K562 (cell line): Measurements from ENCODE around the gene SLC25A45. TPM values are rescaled to one million over a fixed set of nuclear protein-coding genes. Genes with fewer than 3 reads are reported as not detected.
A peak's percentile ranks its signal among the peaks of the same experiment; 100 is the strongest.

Experiments used
- BHLHE40 ChIP-seq: IDR thresholded peaks from 2 replicates; pipeline ENCODE4 v1.6.1; 2011; ENCODE audit warnings: low read length, improper control_type of control experiment
- DDX20 ChIP-seq: fragments of 450-650 bp; IDR thresholded peaks from 2 replicates; pipeline ENCODE4 v1.6.1; 2016; ENCODE audit warnings: missing genetic modification characterization, low read depth, mild to moderate bottlenecking, missing compliant biosample characterization, moderate library complexity
- MAFF ChIP-seq: IDR thresholded peaks from 2 replicates; pipeline ENCODE4 v1.6.1; 2012; ENCODE audit warnings: low read length, improper control_type of control experiment
- PHF8 ChIP-seq: fragments of 200-600 bp; sonication (generic); IDR thresholded peaks from 2 replicates; pipeline ENCODE4 v1.6.1; 2012; ENCODE audit warnings: mixed run types, mild to moderate bottlenecking, inconsistent platforms, low read length, moderate library complexity, borderline replicate concordance
- STAG1 ChIP-seq: sonication (generic); formaldehyde crosslinking; IDR thresholded peaks from 2 replicates; pipeline ENCODE4 v1.5.0; 2020; ENCODE audit warnings: missing genetic modification reagents, borderline replicate concordance
- THRAP3 ChIP-seq: fragments of 450-650 bp; IDR thresholded peaks from 2 replicates; pipeline ENCODE4 v1.6.1; 2016; ENCODE audit warnings: mild to moderate bottlenecking, inconsistent platforms, borderline replicate concordance
- ZFP30 ChIP-seq: fragments of 250-450 bp; sonication (Bioruptor Pico); IDR thresholded peaks from 2 replicates; pipeline ENCODE4 v1.8.0; 2022; ENCODE audit warnings: moderate library complexity, mild to moderate bottlenecking, inconsistent platforms, borderline replicate concordance
- polyA plus RNA-seq, 8 experiments: library from polyadenylated mRNA; depleted of rRNA in 4 of 8; stranded (reverse) in 5 of 8; unstranded in 3 of 8; fragments of >200 nt; fragmentation: Nextera tagmentation in 2 of 8; fragmentation: Illumina TruSeq in 1 of 8; extraction: Ambion mirVana in 2 of 8; extraction: Trizol in 1 of 8; gene quantifications; 2 replicates each; pipeline versions ENCODE4 v1.2.1 to v1.2.3, GENCODE V29; 2011 to 2014; ENCODE audit warnings: inconsistent platforms in 1 of 8, missing spikeins in 1 of 8
- total RNA-seq, 7 experiments: library from RNA; depleted of rRNA in 6 of 7; stranded (reverse); fragments of >200 nt in 6 of 7; fragmentation: Illumina TruSeq in 2 of 7; extraction: Trizol in 2 of 7; gene quantifications; 2 replicates each; pipeline versions ENCODE4 v1.2.1 to v1.2.3, GENCODE V29; 2011 to 2021; ENCODE audit warnings: low replicate concordance in 1 of 7
- TF ChIP-seq, protein P1 (sequence below): fragments of 250-450 bp; sonication (Bioruptor Pico); IDR thresholded peaks from 2 replicates; pipeline ENCODE4 v1.4.0; 2020; ENCODE audit warnings: mild to moderate bottlenecking, moderate library complexity, borderline replicate concordance
- TF ChIP-seq, protein P2 (sequence below): fragments of 450-650 bp; IDR thresholded peaks from 2 replicates; pipeline ENCODE4 v1.6.1; 2017; ENCODE audit warnings: antibody characterized with exemption, mild to moderate bottlenecking
- TF ChIP-seq, protein P3 (sequence below): sonication (generic); formaldehyde crosslinking; IDR thresholded peaks from 2 replicates; pipeline ENCODE4 v1.8.0; 2022; ENCODE audit warnings: mild to moderate bottlenecking, missing genetic modification reagents
- TF ChIP-seq, protein P4 (sequence below): IDR thresholded peaks from 2 replicates; pipeline ENCODE4 v1.6.1; 2014; ENCODE audit warnings: antibody characterized with exemption

SLC25A45 gene
- total and polyA plus RNA-seq, 9 of the 15 experiments (the other 6 are each of a cell fraction or from before 2014, with no cell fraction given): 0.15 to 2.3 (median 0.68) TPM

DNA sequence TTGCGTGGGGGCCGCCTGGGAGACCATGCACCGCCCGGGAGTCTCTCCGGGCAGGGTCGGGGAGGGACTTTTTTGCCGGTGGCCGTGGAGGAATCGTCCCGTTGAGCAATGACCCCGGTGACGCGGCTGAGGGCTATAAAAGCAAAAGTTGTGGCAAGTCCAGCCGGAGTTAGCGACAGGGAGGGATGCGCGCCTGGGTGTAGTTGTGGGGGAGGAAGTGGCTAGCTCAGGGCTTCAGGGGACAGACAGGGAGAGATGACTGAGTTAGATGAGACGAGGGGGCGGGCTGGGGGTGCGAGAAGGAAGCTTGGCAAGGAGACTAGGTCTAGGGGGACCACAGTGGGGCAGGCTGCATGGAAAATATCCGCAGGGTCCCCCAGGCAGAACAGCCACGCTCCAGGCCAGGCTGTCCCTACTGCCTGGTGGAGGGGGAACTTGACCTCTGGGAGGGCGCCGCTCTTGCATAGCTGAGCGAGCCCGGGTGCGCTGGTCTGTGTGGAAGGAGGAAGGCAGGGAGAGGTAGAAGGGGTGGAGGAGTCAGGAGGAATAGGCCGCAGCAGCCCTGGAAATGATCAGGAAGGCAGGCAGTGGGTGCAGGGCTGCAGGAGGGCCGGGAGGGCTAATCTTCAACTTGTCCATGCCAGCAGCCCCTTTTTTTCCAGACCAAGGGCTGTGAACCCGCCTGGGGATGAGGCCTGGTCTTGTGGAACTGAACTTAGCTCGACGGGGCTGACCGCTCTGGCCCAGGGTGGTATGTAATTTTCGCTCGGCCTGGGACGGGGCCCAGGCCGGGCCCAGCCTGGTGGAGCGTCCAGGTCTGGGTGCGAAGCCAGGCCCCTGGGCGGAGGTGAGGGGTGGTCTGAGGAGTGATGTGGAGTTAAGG lies 40.4 kb upstream of the SLC25A45 start, which contains the start of gene NEAT1 (continued):
- TF ChIP-seq, protein P1, sequence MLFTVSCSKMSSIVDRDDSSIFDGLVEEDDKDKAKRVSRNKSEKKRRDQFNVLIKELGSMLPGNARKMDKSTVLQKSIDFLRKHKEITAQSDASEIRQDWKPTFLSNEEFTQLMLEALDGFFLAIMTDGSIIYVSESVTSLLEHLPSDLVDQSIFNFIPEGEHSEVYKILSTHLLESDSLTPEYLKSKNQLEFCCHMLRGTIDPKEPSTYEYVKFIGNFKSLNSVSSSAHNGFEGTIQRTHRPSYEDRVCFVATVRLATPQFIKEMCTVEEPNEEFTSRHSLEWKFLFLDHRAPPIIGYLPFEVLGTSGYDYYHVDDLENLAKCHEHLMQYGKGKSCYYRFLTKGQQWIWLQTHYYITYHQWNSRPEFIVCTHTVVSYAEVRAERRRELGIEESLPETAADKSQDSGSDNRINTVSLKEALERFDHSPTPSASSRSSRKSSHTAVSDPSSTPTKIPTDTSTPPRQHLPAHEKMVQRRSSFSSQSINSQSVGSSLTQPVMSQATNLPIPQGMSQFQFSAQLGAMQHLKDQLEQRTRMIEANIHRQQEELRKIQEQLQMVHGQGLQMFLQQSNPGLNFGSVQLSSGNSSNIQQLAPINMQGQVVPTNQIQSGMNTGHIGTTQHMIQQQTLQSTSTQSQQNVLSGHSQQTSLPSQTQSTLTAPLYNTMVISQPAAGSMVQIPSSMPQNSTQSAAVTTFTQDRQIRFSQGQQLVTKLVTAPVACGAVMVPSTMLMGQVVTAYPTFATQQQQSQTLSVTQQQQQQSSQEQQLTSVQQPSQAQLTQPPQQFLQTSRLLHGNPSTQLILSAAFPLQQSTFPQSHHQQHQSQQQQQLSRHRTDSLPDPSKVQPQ: peak; percentile 4; the same call in 1 of the 2 replicates
- no peak for TF ChIP-seq DDX20 (tag)
- TF ChIP-seq, protein P2, sequence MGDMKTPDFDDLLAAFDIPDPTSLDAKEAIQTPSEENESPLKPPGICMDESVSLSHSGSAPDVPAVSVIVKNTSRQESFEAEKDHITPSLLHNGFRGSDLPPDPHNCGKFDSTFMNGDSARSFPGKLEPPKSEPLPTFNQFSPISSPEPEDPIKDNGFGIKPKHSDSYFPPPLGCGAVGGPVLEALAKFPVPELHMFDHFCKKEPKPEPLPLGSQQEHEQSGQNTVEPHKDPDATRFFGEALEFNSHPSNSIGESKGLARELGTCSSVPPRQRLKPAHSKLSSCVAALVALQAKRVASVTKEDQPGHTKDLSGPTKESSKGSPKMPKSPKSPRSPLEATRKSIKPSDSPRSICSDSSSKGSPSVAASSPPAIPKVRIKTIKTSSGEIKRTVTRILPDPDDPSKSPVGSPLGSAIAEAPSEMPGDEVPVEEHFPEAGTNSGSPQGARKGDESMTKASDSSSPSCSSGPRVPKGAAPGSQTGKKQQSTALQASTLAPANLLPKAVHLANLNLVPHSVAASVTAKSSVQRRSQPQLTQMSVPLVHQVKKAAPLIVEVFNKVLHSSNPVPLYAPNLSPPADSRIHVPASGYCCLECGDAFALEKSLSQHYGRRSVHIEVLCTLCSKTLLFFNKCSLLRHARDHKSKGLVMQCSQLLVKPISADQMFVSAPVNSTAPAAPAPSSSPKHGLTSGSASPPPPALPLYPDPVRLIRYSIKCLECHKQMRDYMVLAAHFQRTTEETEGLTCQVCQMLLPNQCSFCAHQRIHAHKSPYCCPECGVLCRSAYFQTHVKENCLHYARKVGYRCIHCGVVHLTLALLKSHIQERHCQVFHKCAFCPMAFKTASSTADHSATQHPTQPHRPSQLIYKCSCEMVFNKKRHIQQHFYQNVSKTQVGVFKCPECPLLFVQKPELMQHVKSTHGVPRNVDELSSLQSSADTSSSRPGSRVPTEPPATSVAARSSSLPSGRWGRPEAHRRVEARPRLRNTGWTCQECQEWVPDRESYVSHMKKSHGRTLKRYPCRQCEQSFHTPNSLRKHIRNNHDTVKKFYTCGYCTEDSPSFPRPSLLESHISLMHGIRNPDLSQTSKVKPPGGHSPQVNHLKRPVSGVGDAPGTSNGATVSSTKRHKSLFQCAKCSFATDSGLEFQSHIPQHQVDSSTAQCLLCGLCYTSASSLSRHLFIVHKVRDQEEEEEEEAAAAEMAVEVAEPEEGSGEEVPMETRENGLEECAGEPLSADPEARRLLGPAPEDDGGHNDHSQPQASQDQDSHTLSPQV: no peak
- peak; percentile 84 for TF ChIP-seq BHLHE40
- peak; percentile 59; the same call in 1 of the 2 replicates for TF ChIP-seq PHF8
- TF ChIP-seq, protein P3, sequence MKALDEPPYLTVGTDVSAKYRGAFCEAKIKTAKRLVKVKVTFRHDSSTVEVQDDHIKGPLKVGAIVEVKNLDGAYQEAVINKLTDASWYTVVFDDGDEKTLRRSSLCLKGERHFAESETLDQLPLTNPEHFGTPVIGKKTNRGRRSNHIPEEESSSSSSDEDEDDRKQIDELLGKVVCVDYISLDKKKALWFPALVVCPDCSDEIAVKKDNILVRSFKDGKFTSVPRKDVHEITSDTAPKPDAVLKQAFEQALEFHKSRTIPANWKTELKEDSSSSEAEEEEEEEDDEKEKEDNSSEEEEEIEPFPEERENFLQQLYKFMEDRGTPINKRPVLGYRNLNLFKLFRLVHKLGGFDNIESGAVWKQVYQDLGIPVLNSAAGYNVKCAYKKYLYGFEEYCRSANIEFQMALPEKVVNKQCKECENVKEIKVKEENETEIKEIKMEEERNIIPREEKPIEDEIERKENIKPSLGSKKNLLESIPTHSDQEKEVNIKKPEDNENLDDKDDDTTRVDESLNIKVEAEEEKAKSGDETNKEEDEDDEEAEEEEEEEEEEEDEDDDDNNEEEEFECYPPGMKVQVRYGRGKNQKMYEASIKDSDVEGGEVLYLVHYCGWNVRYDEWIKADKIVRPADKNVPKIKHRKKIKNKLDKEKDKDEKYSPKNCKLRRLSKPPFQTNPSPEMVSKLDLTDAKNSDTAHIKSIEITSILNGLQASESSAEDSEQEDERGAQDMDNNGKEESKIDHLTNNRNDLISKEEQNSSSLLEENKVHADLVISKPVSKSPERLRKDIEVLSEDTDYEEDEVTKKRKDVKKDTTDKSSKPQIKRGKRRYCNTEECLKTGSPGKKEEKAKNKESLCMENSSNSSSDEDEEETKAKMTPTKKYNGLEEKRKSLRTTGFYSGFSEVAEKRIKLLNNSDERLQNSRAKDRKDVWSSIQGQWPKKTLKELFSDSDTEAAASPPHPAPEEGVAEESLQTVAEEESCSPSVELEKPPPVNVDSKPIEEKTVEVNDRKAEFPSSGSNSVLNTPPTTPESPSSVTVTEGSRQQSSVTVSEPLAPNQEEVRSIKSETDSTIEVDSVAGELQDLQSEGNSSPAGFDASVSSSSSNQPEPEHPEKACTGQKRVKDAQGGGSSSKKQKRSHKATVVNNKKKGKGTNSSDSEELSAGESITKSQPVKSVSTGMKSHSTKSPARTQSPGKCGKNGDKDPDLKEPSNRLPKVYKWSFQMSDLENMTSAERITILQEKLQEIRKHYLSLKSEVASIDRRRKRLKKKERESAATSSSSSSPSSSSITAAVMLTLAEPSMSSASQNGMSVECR (CRISPR knock-in tag): peak; percentile 94
- TF ChIP-seq, protein P4, sequence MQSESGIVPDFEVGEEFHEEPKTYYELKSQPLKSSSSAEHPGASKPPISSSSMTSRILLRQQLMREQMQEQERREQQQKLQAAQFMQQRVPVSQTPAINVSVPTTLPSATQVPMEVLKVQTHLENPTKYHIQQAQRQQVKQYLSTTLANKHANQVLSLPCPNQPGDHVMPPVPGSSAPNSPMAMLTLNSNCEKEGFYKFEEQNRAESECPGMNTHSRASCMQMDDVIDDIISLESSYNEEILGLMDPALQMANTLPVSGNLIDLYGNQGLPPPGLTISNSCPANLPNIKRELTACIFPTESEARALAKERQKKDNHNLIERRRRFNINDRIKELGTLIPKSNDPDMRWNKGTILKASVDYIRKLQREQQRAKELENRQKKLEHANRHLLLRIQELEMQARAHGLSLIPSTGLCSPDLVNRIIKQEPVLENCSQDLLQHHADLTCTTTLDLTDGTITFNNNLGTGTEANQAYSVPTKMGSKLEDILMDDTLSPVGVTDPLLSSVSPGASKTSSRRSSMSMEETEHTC: peak; percentile 93
- no peak; the same call in none of the 2 replicates for TF ChIP-seq THRAP3
- no peak for TF ChIP-seq STAG1 (CRISPR knock-in tag)
- TF ChIP-seq ZFP30 (CRISPR knock-in tag): peak; percentile 99; the same call in 1 of the 2 replicates
- TF ChIP-seq MAFF: peak; percentile 24; the same call in 1 of the 2 replicates
